Occipital lobe (tissue), 2 donors: ENCODE data around the gene PFKFB2. TPM values are rescaled to one million over a fixed set of nuclear protein-coding genes. Genes with fewer than 3 reads are reported as not detected.

Source experiments
- DNase-seq: peaks from one replicate; lab custom pipeline; 2025; lab: John Stamatoyannopoulos, UW
- total RNA-seq: library from RNA; depleted of rRNA; stranded (reverse); fragments of >200 nt; gene quantifications from one replicate; pipeline ENCODE4 v1.2.3, GENCODE V29; 2014

PFKFB2 gene
- total RNA-seq, 1 donor from 2014 or later: 13.6 TPM

GRCh38 chr1:207067185-207067584 is 14.1 kb downstream of the PFKFB2 start:
- no peak for DNase-seq

GRCh38 chr1:207067665-207068064 is 14.6 kb downstream of the PFKFB2 start:
- no peak for DNase-seq

- no peak for DNase-seq
These were observed 16.0 kb downstream of the PFKFB2 start for GRCh38 chr1:207069061-207069460.

GRCh38 chr1:207069858-207070506 is 16.9 kb downstream of the PFKFB2 start:
- DNase-seq: no peak

- DNase-seq: no peak
These were observed 17.7 kb downstream of the PFKFB2 start for GRCh38 chr1:207070811-207071210.

DNA sequence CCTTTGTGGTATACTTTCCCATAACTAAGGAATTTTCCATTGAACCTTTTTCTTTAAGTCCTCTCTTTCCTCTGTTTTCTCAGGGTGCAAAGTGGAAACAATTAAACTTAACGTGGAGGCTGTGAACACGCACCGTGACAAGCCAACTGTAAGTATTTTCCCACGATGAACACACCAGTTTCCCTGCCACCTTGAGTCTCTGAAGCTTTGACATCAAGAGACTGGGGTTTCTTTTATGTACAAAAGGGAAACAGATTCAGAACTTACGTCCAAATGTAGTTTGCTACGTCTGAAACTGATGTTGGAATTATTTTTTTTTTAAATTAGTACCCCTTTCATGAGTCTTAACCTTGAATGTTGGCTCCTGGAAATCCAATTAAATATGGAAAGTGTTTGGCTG is 18.4 kb downstream of the PFKFB2 start:
- DNase-seq: no peak

- DNase-seq: no peak
These were observed 19.2 kb downstream of the PFKFB2 start for GRCh38 chr1:207072233-207072632.

DNA sequence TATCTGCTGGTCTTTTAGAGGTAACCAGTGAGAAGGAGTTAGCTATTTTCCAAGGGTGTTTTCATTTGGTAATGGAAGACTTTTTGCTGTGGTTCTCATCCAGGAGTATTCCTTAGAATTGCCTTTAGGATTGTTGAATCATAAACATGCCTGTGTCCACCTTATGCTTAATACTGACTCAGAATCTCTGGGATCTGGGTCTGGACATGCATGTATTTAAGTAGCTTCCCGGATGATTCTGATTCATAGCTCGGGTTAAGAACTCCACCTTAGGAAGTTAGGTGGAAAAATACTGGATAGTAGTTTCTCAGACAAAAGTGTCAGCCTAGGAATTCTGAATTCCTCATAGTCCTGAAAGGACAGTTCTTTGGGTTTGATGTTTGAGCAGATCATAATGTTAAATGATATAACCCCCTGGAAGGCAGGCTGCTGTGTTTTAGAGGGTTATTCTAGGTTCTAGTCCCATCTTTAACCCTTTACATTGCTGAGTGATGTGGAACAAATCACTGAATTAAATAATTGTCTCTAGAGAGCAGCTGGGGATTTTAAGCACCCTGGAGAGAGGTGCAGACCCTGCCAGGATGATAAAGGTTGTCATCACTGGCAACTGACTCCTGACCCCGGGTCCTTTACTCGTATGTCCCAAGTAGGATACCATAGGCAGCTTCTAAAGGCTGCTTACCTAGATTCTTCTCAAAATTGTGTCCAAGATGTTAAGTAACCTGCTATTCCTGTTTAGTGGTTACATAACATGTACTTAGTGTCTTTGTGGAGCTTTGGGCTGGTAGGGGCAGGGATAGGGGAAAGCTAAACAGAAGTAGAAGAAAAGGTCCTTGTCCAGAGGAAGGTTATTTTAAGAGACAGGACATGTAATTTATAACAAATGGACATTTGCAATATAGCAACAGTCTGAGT is 21.1 kb downstream of the PFKFB2 start:
- DNase-seq: no peak

GRCh38 chr1:207076181-207076955 is 23.3 kb downstream of the PFKFB2 start:
- DNase-seq: no peak

DNA sequence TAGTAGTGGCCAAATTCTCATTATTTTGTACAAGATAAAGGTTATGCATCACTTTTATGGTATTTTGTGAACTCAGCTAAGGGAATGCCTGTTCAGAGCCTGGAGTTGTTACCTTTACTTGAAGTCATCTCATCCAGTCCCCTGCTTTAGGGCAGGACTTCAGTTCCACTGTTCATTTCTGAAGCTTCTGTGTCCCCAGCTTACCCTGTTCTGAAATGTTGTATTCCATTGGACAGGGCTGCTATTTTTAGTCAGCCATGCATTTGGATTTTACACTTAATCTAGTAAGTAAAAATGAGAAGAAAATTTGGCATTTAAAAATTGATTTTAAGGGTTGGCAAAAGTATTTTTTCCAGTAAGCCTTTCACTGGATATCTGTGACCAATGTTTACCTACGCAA is 23.9 kb downstream of the PFKFB2 start:
- DNase-seq: no peak

DNA sequence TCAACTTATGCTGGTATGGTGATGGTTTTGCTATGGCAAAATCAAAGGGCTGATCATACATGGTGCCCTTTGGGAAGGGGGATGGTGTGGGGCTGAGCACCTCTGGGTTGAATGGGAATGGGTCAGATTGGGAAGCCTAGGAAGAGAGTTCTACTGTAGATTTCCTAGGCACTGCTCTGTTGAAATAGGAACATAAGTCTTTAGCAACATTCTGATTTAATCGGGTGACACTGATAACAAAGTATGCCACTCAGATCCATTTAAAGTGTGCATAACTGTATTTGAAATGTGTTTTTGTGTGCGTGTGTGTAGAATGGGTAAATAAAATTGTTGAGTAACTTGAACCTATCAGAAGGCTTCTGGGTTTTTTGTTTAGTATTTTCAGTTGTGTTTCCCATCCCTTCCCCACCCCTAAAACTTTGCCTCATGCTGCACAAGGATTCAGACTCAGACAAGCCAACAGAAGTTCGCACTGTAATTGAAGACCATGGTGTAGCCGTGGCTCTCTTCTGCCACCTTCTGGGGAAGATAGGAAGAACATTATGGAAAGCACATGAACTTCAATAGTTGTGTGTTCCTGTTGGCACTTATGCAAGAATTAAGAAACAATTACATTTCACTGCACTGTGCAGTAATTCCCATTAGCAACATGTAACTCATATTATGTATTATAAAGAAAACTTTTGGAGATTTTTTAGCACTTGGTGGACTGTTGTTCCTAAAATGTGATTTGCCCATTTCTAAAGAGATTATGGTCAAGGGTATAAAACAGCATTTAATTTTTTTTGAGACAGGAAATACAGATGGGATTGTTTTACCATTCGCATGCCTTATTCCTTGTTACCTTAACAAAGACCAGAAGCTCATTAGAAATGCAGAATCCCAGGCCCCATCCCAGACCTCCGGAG is 24.6 kb downstream of the PFKFB2 start:
- peak; percentile 58 for DNase-seq

DNA sequence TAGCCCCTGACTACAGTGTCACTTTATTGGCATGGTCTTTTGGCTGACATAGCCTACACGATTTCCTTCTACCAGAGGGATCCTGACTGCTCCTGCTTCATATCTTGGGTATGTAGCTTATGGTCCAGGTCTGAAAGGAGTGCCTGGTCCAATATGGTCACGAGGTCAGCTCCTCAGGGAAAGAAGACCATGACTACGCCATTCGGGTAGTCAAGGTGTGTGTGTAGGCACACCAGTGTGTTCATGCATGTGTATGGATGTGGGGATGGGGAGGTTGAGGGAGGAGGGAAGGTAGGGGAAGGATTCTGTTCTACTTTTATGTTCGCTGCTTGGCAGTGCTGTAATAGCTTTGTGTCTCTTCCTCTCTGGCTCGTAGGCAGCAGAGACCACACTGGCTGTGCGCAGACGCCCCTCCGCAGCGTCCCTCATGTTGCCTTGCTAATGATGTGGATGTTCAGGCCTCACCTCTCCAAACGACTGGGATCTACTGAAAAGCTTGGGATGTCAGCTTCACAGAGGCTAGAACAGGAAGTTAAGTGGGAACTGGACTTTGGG is 25.6 kb downstream of the PFKFB2 start:
- no peak for DNase-seq

- no peak for DNase-seq
These were observed 26.7 kb downstream of the PFKFB2 start for GRCh38 chr1:207079706-207080241.

DNA sequence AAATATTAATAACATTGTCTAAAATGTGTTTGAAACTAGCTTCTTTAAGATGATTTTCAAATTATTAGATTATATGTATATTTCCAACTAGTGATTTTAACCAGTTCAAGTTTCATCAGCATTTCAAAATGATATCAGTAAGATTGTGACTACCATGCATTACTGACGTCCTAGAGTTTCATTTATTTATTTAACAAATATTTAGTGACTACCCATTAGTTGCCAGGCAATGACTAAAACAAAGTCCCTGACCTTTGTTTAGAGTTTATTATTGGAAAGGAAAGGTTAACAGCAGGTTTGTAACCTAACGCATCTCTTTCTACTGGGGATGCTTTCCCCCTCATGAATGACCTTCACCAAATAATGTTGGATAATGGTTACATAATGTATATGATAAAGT is 28.0 kb downstream of the PFKFB2 start:
- DNase-seq: no peak

DNA sequence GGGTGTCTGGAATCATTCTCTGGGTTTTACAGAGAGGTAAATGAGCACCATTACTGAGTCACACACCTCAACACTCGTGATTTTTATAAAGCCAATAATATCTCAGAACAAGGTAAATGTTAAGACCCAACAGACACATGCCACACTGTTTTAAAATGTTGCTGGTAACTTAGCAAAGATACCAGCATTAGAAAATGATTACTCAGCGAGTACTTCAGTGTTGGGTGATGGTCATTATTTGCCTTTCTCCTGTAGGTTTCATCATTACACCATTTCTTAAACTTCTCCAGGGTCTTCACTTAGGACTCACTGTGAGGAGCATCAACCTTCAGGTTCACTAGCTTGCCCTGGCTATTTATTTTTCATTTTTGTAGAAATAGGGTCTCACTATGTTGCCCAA is 28.7 kb downstream of the PFKFB2 start:
- no peak for DNase-seq

DNA sequence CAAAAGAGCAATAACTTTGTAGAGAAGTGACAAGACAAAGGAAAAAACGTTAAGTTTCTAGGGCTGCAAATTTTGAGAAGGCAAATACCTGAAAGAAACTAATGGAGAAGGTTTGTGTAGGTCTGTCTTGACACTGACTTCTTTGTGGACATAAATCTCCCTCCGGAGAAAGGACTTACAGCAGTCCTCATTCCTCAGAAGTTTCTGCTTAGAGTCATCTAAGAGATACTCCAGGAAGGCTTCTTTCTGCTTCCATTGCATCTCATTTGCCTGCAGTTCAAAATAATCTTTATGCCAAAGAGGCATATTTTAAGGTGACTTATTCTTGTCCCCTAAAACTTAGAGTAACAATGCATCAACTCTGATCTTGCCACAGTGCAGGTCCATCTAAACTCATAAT is 31.2 kb downstream of the PFKFB2 start:
- DNase-seq: no peak

GRCh38 chr1:207084701-207085180 is 31.7 kb downstream of the PFKFB2 start:
- DNase-seq: no peak

GRCh38 chr1:207085887-207086286 is 32.8 kb downstream of the PFKFB2 start:
- DNase-seq: no peak

GRCh38 chr1:207088161-207088560 is 35.1 kb downstream of the PFKFB2 start:
- no peak for DNase-seq
